Stomach (tissue), 9 donors: ENCODE results near the gene HELZ2. TPM values are rescaled to one million over a fixed set of nuclear protein-coding genes. Genes with fewer than 3 reads are reported as not detected.
A peak's percentile ranks its signal among the peaks of the same experiment; 100 is the strongest.
"Not testable (repeated sequence)": the region's sequence is repeated elsewhere in the genome, so short reads cannot be mapped to it uniquely, and the experiment has no call there.

Experiments
- DNase-seq, 2 donors: peaks; one replicate each; pipeline versions ENCODE4 v3.0.0 to v3.0.0-alpha.2; 2013 to 2019
- H3K27ac ChIP-seq, 5 donors: fragments of 200-600 bp in 4 of 5; sonication (generic) in 4 of 5; one replicate each; pipeline ENCODE4 v1.5.1; 2013 to 2019; ENCODE audit warnings: mild to moderate bottlenecking in 1 of 5, moderate library complexity in 1 of 5
- H3K27me3 ChIP-seq, 3 donors: fragments of 200-600 bp; sonication (generic); one replicate each; pipeline ENCODE4 v1.5.1; 2017 to 2019; ENCODE audit warnings: mixed run types in 1 of 3
- H3K36me3 ChIP-seq, 4 donors: fragments of 200-600 bp; sonication (generic); 1 replicate in 3 of 4; 2 replicates in 1 of 4; pipeline ENCODE4 v1.5.1; 2016 to 2019
- H3K4me1 ChIP-seq, 4 donors: fragments of 200-600 bp; sonication (generic); one replicate each; pipeline ENCODE4 v1.5.1; 2016 to 2019
- H3K4me3 ChIP-seq, 4 donors: fragments of 200-600 bp; sonication (generic) in 3 of 4; one replicate each; pipeline ENCODE4 v1.5.1; 2016 to 2019; ENCODE audit warnings: mild to moderate bottlenecking in 1 of 4
- H3K9me3 ChIP-seq, 4 donors: fragments of 200-600 bp; sonication (generic); one replicate each; pipeline ENCODE4 v1.5.1; 2016 to 2019
- CTCF ChIP-seq, 7 experiments: fragments of 450-650 bp in 4 of 7; fragments of 200-600 bp in 3 of 7; sonication (generic) in 3 of 7; IDR thresholded peaks; one replicate each; pipeline ENCODE4 v1.5.1; 2016 to 2019; ENCODE audit warnings: antibody characterized with exemption in 7 of 7, control low read depth in 2 of 7, mild to moderate bottlenecking in 1 of 7
- EP300 ChIP-seq: sonication (generic); formaldehyde crosslinking; IDR thresholded peaks from one replicate; pipeline ENCODE4 v1.6.1; 2017; ENCODE audit warnings: antibody characterized with exemption
- POLR2A ChIP-seq, 4 donors: fragments of 450-650 bp; IDR thresholded peaks; one replicate each; pipeline ENCODE4 v1.6.1; 2016; ENCODE audit warnings: antibody characterized with exemption in 4 of 4, control low read depth in 2 of 4, mild to moderate bottlenecking in 1 of 4, moderate library complexity in 1 of 4
- POLR2AphosphoS5 ChIP-seq, 3 donors: sonication (generic); formaldehyde crosslinking; IDR thresholded peaks; one replicate each; pipeline ENCODE4 v1.6.1; 2016; ENCODE audit warnings: antibody characterized with exemption in 3 of 3
- WGBS, 5 donors: extraction: QIAGEN DNeasy Blood & Tissue Kit in 3 of 5; methylation state at CpG; one replicate each; pipeline versions ENCODE4 v1.1.5 to v1.1.7; 2013 to 2018; 5-methylcytosine and 5-hydroxymethylcytosine counted together
- intact Hi-C: fragments of 100-400 bp; cut with DNase I; formaldehyde crosslinking; loops from one replicate; pipeline ENCODE4 v1.15.1; 2023; ENCODE audit warnings: low total_unique reads
- polyA plus RNA-seq, 3 donors: library from polyadenylated mRNA; stranded (reverse); fragments of 200-250 nt; gene quantifications; one replicate each; pipeline ENCODE4 v1.2.3, GENCODE V29; 2013
- total RNA-seq, 5 donors: library from RNA; depleted of rRNA; stranded (reverse); fragments of >200 nt; gene quantifications; one replicate each; pipeline versions ENCODE4 v1.1.0 to v1.2.3, GENCODE V29; 2014 to 2016
- donor health status: healthy with polysubstance abuse.
- donor health status: Bipolar disorder and iron deficiency.
- donor health status: healthy.

Gene HELZ2
- total and polyA plus RNA-seq, 8 donors = 4.4 to 95.5 (median 30.1) TPM

- peaks cover 12 to 47% (median 43%) of the 10 kb centered on the region in 4 donors for H3K4me1 ChIP-seq
- peaks cover 0 to 29% (median 22%) of the 10 kb centered on the region in 4 donors for H3K36me3 ChIP-seq
- H3K27me3 ChIP-seq = no peaks in the 10 kb centered on the region
- no peak for DNase-seq
- H3K27ac ChIP-seq = peak overlapping the region in 4 of 5 donors; percentile 87 to 93 (median 91)
- peak overlapping the region; percentile 68 to 86 (median 73) for H3K4me3 ChIP-seq
- no peaks in the 10 kb centered on the region for H3K9me3 ChIP-seq
- 20 to 87% (median 82%) methylated on average over 2 to 34 of the region's 34 CpGs for WGBS, 5 donors
- intact Hi-C loops = no loop called here
- TF ChIP-seq EP300 (no peak), POLR2A (IDR thresholded peaks at IDR 0.05) (no peak), CTCF (IDR thresholded peaks at IDR 0.05) (no peak), POLR2AphosphoS5 (IDR thresholded peaks at IDR 0.05) (no peak)
Observed at GRCh38 chr20:63572788-63573646, 1.0 kb downstream of the HELZ2 start.

GRCh38 chr20:63572071-63572787, 1.8 kb downstream of the HELZ2 start:
- TF ChIP-seq CTCF (IDR thresholded peaks at IDR 0.05) = no peak
- TF ChIP-seq POLR2AphosphoS5 (IDR thresholded peaks at IDR 0.05) = no peak
- no peak for TF ChIP-seq EP300
- no peak for TF ChIP-seq POLR2A (IDR thresholded peaks at IDR 0.05)
- H3K27ac ChIP-seq = peak overlapping the region in 2 of 5 donors; percentile 91 to 93
- peaks cover 12 to 45% (median 43%) of the 10 kb centered on the region in 4 donors for H3K4me1 ChIP-seq
- no peaks in the 10 kb centered on the region for H3K27me3 ChIP-seq
- peaks cover 0 to 37% (median 29%) of the 10 kb centered on the region in 4 donors for H3K36me3 ChIP-seq
- 89 to 97% (median 94%) methylated on average over 26 to 48 of the region's 48 CpGs for WGBS, 5 donors
- H3K9me3 ChIP-seq = no peaks in the 10 kb centered on the region
- peak overlapping the region in 1 of 4 donors; percentile 72 for H3K4me3 ChIP-seq
- intact Hi-C loops = no loop called here
- DNase-seq = no peak

- H3K27ac ChIP-seq, H3K9me3 ChIP-seq, DNase-seq, intact Hi-C loops, H3K4me3 ChIP-seq, H3K27me3 ChIP-seq: not testable (repeated sequence)
- WGBS, 5 donors = 58 to 78% (median 64%) methylated on average over 4 to 7 of the region's 11 CpGs
- H3K4me1 ChIP-seq = peaks cover 12 to 45% (median 41%) of the 10 kb centered on the region in 4 donors
- peaks cover 0 to 49% (median 41%) of the 10 kb centered on the region in 4 donors for H3K36me3 ChIP-seq
Observed at GRCh38 chr20:63571087-63571478, 3.0 kb downstream of the HELZ2 start.

GRCh38 chr20:63570281-63571086, 3.6 kb downstream of the HELZ2 start:
- H3K4me3 ChIP-seq = no peak overlapping the region
- no peak overlapping the region for H3K27ac ChIP-seq
- intact Hi-C loops = no loop called here
- no peaks in the 10 kb centered on the region for H3K27me3 ChIP-seq
- H3K36me3 ChIP-seq = peaks cover 5 to 55% (median 47%) of the 10 kb centered on the region in 4 donors
- TF ChIP-seq POLR2AphosphoS5 (IDR thresholded peaks at IDR 0.05) (no peak), CTCF (IDR thresholded peaks at IDR 0.05) (no peak), EP300 (no peak), POLR2A (IDR thresholded peaks at IDR 0.05) (no peak)
- DNase-seq = no peak
- H3K9me3 ChIP-seq = no peaks in the 10 kb centered on the region
- peaks cover 12 to 45% (median 41%) of the 10 kb centered on the region in 4 donors for H3K4me1 ChIP-seq
- WGBS, 5 donors = 80 to 95% (median 92%) methylated on average over 11 to 28 of the region's 28 CpGs
